NCI-H1930 (cell line): ENCODE data around the gene TARDBP.
A peak's percentile ranks its signal among the peaks of the same experiment; 100 is the strongest.
"Not testable (repeated sequence)": the region's sequence is repeated elsewhere in the genome, so short reads cannot be mapped to it uniquely, and the experiment has no call there.

ENCODE experiments used
- DNase-seq, 2 experiments: peaks; one replicate each; lab custom pipeline; 2025; lab: John Stamatoyannopoulos, UW

The TARDBP gene

GRCh38 chr1:11012260-11013159 is at the start of gene TARDBP:
Gene TARDBP, plus strand, starts transcription at chr1:11012654. Its CDS starts 1,074 bp downstream, at chr1:11013728.
- peak; percentile 79 to 93 for DNase-seq

- no peak for DNase-seq
Observed at GRCh38 chr1:10965546-10966226, 46.8 kb upstream of the TARDBP start.

- no peak for DNase-seq
Observed at GRCh38 chr1:10967090-10967489, 45.4 kb upstream of the TARDBP start.

- DNase-seq, result peak; percentile 64 to 84
Observed at GRCh38 chr1:10968411-10968826, 44.0 kb upstream of the TARDBP start.

- DNase-seq, result no peak
Observed at GRCh38 chr1:10969267-10969970, 43.0 kb upstream of the TARDBP start.

- no peak for DNase-seq
Observed at GRCh38 chr1:10969971-10970332, 42.5 kb upstream of the TARDBP start.

DNA sequence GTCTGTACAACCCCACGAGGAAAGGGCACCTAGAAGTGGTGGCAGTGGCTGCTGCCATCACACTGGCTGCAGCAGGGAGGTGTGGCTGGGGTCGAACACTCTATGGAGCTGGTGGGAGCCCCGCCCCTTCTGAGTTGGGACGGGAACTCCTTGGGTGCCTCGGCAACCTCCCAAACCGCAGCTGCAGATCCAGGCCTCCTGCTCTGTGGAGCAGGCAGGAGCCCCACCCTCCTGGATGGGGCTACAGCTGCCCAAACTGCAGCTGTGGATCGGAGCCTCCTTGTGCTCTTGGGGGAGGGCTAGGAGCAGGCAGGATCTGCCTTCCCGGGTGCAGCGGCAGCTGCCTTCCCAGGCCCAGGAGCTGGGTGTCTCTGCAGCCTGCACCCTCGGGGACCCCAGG is 38.9 kb upstream of the TARDBP start:
- DNase-seq, result no peak

- DNase-seq, result no peak
Observed at GRCh38 chr1:10973956-10974881, 38.2 kb upstream of the TARDBP start.

DNA sequence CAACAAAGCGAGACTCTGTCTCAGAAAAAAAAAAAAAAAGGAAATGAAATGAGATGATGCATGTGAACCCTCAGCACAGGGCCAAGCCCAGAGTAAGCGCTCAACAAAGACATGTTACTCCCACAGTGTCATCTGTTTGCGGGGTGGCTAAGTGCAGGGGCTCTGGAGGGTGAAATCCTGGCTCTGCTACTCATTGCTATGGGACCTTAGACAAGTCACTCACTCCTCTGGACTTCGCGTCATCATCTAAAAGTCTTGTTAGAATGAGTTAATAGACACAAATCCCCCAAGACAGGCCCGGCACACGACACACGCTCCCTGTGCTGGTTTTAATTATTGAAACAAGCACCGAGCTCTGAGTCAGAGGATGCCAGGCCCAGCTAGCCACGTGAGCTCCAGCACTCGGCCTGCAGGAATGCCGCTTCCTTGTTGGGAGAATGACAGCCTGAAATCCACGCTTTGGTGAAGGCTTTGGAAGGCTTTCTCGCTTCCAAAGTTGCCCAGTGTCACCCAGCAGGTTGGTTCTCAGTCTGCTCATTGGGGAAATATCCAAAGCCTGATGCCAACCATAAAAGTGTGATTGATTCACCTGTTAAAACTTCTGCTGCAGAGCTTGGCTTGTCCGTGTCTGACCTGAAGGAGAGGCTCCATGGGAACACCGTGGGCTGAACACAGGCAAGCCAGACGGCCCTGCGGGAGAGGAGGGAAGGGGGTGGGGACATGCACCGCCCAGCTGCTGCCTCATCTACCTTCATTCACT is 36.7 kb upstream of the TARDBP start:
- DNase-seq, result no peak

GRCh38 chr1:10978719-10979118 is 33.7 kb upstream of the TARDBP start:
- DNase-seq, result no peak

DNA sequence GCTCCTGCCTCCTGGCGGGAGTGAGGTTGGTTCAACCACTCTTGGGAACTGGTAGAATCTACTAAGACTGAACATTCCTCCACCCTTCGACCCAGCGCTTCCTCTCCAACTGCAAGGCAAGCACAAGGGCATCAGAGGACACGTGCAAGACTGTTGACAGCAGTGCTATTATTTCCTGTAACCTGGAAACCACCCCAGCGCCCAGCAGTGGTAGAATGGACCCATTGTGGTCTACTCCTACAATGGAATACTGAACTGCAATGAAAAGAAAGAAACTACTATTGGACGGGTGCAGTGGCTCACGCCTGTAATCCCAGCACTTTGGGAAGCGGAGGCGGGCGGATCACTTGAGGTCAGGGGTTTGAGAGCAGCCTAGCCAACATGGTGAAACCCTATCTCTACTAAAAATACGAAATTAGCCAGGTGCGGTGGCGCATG is 33.0 kb upstream of the TARDBP start:
- DNase-seq, result no peak

GRCh38 chr1:10980094-10980577 is 32.3 kb upstream of the TARDBP start:
- DNase-seq, result no peak

DNA sequence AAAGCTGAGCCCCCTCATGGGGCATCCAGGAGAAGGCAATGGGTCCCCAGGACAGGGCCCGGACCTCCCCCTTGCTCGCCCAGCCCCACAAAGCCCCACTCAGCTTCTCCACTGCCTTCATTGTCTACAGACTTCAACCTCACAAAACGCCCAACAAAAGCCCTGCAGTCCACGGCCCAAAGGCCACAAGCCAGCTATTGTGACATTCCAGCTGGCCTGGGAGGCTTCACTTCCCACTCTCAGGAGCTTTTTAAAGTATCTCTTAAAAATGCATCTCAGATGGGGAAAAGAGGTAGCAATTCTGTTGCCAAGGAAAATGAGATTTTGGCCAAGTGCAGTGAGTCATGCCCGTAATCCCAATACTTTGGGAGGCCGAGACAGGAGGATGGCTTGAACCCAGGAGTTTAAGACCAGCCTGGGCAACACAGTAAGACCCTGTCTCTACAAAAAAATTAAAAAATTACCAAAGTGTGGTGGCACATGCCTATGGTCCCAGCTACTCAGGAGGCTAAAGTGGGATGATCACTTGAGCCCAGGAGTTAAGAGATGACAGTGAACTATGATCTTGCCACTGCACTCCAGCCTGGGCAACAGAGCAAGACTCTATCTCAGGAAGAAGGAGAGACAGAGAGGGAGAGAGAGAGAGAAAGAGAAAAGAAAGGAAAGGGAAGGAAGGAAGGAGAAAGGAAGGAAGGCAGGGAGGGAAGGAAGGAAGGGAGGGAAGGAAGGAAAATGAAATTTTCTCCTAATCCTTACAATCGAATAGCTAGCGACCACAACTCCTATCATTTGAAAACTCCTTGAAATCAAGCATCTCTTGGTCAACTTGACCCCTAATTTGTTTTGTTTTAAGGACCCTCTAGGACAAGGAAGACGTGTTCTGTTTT is 31.4 kb upstream of the TARDBP start:
- no peak for DNase-seq

GRCh38 chr1:10986525-10986890 is 25.9 kb upstream of the TARDBP start:
- DNase-seq, result no peak

DNA sequence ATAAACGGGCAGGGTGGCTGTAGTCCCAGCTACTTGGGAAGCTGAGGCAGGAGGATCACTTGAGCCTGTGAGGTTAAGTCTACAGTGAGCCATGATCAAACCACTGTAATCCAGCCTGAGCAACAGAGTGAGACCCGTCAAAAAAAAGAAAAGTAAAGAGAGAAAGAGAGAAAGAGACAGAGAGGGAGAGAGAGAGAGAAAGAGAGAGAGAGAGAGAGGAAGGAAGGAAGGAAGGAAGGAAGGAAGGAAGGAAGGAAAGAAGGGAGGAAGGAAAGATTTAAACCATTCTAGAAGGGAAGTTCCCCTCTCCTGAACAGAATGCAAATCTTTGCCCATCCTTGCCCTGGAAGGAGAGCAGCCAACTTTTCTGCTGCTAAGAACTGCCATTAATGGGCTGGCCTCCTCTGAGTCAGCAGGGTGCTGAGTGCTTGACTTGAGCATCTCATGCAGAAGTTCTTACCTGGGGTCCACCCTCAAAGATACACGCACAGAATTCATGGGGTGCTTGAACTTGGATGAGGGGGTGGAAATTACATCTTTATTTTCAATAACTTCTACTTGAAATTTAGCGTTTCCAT is 24.5 kb upstream of the TARDBP start:
- no peak for DNase-seq

DNA sequence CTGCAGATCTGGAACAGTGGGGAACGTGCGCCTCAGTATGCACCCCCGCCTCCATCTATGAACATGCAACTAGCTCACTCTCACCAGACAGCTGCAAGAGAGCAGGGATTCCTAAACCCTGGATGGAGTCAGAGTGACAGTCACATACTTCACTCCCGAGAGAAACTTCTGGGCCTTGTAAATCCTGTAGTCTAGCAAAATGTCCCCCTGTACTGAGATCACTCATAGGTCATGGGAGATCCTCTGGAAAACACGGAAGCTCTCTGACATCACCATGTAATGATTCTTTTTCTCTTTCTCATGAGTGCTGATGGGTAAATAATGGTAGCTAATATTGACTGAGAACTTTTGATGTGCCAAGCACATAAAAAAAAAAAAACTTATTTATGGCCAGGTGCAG is 23.4 kb upstream of the TARDBP start:
- no peak for DNase-seq

- not testable (repeated sequence) for DNase-seq
Observed at GRCh38 chr1:10989920-10990516, 22.4 kb upstream of the TARDBP start.

- DNase-seq, result no peak
Observed at GRCh38 chr1:10990828-10991227, 21.6 kb upstream of the TARDBP start.

DNA sequence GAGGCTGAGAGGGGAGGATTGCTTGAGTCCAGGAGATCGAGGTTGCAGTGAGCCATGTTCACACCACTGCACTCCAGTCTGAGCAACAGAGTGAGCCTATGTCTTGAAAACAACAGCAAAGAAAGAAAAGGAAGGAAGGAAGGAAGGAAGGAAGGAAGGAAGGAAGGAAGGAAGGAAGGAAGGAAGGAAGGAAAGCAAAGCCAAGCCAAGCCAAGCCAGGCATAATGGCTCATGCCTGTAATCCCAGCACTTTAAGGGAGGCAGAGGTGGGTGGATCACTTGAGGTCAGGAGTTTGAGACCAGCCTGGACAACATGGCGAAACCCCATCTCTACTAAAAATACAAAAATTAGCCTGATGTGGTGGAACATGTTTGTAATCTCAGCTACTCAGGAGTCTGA is 20.4 kb upstream of the TARDBP start:
- DNase-seq, result not testable (repeated sequence)
